Measurements from ENCODE around the gene BTBD6.
A peak's percentile ranks its signal among the peaks of the same experiment; 100 is the strongest.

Gene BTBD6

DNA sequence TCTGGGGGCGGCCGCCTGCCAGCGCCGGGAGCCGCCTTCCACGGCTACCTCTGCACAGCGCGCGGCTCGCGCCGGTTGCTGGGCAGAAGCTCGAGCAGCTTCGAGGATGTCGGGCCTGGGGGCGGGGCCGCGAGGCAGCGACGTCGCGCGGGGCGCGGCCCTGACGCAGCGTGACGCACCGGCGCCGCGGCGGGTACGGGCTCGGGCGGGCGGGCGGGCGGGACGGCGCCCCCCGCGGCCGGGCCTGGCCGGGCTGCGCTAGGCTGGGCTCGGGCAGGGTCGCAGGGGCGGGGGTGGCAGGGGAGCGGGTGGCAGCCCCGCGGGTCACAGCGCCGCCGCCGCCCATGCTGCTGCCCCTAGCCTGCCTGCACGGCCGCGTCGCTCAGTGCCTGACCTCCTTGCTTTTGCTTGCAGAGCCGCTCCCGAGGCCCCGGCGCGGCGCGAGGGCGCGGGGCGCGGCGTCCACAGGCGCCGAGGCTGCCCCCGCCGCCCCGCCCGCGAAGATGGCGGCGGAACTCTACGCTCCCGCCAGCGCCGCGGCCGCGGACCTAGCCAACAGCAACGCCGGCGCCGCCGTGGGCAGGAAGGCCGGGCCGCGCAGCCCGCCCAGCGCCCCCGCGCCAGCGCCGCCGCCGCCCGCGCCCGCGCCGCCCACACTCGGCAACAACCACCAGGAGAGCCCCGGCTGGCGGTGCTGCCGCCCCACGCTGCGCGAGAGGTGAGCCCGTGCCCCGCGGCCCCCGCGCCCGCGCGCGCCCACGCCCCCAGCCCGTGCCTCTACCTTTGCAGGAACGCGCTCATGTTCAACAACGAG lies at the start of gene BTBD6:
BTBD6 (plus strand) TSS at position 166 of the 814 bp plus-strand sequence; CDS start at position 345, 179 bp downstream.
- peak; percentile 43 to 90 for DNase-seq

DNA sequence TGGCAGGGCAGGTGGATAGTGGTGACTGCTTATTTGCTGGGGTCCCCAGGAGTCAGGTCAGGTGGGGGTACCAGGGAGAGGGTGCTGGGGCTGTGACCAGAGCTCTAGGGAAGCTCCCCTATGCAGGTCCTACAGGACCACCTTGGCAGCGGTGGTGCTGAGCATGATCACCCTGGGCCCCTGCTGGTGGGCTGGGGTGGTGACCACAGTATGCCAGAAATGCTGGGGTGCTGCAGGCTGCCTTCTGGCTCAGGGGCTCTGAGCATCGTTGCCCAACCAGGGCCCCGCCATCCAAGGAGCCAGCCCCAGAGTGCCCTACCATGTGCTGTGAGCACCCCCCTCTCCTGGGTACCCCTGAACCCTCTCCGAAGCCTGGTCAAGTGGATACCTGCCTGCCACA lies 49.7 kb upstream of the BTBD6 start:
- DNase-seq, result no peak

- DNase-seq, result no peak
These were observed 49.2 kb upstream of the BTBD6 start for GRCh38 chr14:105199093-105199492.

GRCh38 chr14:105200074-105200473 lies 48.3 kb upstream of the BTBD6 start:
- no peak for DNase-seq

GRCh38 chr14:105200641-105201040 lies 47.7 kb upstream of the BTBD6 start:
- no peak for DNase-seq

DNA sequence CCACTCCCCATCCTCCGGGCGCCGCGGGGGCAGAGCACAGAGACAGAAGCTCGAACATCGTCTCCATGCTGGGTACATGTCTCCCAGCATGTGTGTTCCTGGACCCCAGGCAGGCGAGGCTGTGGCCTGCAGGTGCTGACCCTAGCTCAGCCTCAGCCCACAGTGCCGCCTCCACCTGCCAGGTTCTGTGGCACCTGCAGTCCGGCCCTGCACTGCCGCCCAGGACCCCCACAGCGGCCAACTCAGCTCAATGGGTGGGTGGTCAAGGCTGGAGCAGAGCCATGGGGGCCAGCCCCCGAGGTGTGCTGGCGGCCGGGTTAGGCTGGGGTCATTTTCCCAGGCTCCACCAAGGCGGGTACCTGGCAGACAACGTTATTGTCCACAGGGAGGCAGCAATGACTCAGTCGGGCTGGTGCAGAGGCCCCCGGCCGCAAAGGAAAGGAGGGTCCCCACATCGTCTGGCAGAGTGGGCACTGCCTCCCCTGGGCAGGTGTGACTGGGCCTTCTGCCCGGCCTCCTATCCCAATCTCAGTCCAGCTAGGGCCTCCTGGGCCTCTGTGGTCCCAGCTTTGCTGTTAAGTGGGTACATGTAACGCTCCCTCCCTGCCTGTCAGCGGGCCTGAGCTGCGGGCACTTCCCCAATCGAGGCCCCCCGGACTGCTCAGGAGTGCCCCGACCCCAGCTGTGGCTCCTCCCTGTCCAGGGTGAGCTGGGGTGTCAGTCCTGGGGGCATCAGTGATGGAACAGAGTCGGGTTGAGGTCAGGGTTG lies 47.0 kb upstream of the BTBD6 start:
- no peak for DNase-seq

DNA sequence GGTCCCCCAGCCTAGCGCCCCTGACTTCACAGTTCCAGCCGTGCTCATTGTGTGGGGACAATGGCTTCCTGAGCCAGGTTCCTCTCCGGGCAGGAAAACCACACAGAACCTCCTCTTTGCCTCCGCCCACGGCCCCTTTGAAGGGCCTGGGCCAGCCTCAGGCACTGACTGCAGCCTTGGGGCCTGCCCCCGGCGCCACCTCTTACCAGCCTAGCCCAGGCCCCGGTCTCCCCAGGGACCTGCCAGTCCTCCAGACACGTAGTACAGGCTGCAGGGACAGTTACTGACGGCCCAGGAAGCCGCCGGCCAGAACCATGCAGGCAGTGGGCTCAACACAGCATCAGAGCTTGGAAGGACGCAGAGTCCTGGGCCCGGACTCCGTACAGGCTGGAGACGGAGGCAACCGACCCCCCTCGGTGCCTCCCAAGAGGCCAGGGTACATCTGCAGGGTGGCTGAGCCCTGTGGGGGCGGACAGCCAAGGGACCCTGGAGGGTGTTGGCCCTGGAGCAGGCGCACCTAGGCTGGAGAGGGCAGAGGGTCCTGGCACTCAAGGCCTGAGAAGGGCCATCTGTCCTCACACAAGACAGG lies 46.3 kb upstream of the BTBD6 start:
- no peak for DNase-seq

DNA sequence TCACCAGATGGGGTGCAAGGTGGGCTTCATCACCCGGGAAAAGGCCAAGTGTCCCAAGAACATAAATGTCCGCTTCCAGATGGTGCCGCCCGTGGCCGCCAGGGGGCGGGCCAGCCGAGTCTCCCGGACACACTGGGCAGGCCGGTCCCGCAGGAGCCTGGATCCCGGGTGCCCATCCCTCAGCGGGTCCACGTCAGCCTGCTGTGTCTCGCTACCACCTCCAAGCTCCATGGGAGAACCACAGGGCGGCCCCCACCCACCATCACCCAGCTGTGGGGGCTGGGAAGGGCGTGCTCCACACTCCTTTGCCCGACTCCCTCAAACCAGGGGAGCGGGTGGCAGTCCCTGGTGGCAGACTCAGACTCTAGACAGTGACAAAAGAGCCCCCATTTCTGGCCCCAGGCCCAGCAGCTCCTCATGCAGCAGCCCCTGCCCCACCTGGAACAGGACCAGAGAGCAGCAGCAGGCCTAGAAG lies 45.2 kb upstream of the BTBD6 start:
- DNase-seq, result peak in 1 of 2 experiments; percentile 79

DNA sequence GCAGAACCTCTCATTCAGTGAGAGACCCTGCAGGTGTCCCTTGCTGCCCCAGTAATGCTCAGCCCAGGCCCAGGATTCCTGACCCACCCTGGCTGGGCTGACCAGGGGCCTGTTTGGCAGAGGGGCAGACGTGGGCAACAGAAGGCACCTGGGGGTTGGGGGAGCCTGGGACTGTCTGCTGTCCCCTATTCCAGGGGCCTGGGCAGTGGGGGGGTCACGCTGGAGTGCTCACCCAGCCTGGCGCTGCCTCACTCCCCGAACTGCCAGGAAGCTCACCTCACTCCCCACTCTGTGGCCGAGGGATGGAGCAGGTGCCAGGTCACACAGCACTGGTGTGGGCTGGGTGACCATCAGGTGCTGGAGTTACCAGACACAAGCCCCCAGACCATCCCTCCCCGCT lies 44.6 kb upstream of the BTBD6 start:
- no peak for DNase-seq

DNA sequence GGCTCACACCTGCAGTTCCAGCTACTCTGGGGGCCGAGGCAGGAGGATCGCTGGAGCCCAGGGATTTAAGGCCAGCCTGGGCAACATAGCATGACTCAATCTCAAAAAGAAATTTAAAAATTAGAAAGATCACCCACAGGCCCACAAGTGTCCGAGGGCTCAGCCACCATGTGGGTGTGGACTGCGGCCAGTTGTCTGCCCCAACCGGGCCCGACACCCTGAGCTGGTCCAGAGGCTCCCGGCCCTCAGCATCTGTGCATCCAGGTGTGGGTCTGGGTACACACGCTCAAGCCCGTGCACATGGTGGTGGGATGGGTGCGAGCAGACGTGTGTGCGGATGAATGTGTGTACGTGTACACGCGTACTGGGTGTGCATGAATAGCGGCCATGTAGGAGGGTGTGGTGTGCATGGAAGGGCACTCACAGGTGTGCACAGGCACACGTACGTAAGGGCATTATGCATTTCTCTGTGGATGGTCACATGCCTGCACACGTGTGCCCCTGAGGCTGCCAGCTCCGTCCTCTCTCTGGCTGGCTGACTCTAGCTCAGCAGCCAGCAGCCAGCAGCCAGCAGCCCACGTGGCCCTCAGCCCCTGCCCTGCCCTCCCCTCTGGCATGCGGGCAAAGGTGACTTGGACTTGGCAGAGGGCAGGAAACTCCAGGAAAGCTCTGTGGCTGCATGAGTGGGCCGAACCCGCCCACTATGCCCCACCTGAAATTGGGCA lies 44.0 kb upstream of the BTBD6 start:
- no peak for DNase-seq

DNA sequence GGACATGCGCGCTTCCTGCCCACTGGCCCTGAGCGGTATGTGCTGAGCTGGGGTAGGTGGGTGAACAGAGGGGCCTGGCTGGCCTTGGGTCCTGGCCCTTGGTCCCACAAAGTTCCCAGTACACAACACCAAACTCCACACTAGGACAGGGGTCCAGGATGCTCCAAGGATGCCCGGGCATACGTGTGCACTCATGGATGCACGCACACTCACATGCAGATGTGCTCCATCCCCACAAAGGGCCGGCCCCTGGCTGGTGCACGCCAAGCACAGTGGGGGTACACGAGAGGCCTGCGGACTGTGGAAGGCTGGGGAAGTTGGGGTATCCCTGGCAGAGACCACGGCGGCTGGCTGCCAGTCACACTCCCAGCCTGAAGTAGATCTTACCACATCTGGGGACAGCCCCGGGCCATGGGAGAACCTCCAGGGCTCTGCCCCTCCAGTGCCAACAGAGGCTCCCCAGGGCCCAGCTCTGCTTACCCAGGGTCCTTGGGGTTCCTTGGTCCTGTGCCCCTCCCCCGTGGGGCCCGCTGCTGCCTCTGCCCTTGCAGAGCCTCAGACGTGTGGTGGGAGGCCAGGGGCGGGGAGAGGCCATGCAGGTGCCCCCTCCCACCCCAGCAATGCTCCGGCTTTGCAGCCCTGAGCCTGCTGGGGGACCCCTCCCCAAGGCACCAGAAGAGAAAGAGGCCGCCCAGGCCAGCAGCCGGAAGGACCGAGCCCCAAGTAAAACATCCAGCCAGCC lies 43.2 kb upstream of the BTBD6 start:
- DNase-seq, result no peak

DNA sequence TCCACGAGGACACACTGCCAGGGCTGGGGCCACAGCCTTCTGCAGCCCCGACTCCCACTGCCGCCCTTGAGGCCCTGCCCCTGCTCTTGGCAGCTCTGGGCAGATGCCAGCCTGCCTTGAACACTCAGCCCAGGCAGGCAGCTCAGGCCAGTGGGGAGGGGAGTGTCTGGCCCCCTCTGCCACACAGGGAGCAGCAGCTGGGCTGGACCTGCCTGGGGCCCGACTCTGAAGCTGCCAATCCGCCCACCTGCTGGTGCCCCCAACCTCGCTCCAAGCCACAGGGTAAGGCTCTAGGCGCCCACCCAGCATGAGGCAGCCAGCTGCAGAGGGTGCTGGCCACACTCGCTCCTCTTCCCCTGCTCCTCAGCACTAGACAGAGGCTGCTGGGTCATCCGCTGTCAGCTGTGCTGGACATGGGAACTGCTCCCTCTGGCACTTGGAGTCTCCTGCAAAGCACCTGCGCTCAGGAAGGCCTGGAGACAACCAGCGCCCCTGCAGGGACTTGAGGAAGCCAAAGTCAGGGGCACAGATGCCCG lies 42.6 kb upstream of the BTBD6 start:
- DNase-seq, result peak in 1 of 2 experiments; percentile 68

- DNase-seq, result no peak
These were observed 41.5 kb upstream of the BTBD6 start for GRCh38 chr14:105206873-105207272.

DNA sequence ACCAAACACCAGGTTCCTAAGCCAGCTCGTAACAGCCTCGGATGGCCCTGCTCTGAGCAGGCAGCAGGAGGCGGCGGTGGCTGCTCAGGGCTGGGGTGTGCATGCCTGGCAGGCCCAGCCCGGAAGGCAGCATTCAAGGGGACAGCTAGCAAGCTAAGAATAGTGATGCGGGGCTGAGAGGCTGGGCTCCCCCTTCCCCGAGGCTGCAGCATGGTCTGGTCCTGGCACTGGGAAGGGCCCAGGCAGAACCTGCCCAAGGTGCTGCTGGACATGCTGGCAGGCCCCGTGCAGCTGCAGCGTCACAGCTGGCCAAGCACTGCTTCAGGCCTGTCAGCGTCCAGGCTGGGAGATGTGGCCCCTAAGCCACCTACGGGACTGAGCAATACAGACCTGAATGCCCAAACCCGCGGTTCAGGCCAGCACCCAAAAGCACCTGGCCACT lies 40.9 kb upstream of the BTBD6 start:
- DNase-seq, result no peak

GRCh38 chr14:105207996-105208737 lies 40.2 kb upstream of the BTBD6 start:
- no peak for DNase-seq

GRCh38 chr14:105208738-105209075 lies 39.6 kb upstream of the BTBD6 start:
- DNase-seq, result no peak

DNA sequence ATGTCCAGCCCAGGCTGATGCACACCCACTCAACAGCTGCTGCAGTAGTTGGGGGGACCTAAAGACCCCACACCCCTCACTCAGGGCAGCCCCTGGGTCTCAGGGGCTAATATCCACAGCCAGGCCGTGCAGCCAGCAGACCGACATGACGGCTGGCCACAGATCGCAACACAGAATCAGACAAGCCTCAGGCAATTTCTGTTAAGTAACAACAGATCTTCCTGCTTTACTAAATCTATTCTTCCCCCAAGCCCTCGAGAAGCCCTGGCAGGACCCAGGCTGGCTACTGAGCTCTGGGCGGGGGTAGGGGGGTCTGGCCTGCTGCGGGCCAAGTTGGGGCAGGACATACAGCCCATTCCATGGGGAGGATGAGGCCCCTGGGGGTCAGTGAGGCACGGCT lies 39.2 kb upstream of the BTBD6 start:
- DNase-seq, result no peak

- no peak for DNase-seq
These were observed 38.7 kb upstream of the BTBD6 start for GRCh38 chr14:105209646-105210045.

- no peak for DNase-seq
These were observed 37.9 kb upstream of the BTBD6 start for GRCh38 chr14:105210266-105211025.

DNA sequence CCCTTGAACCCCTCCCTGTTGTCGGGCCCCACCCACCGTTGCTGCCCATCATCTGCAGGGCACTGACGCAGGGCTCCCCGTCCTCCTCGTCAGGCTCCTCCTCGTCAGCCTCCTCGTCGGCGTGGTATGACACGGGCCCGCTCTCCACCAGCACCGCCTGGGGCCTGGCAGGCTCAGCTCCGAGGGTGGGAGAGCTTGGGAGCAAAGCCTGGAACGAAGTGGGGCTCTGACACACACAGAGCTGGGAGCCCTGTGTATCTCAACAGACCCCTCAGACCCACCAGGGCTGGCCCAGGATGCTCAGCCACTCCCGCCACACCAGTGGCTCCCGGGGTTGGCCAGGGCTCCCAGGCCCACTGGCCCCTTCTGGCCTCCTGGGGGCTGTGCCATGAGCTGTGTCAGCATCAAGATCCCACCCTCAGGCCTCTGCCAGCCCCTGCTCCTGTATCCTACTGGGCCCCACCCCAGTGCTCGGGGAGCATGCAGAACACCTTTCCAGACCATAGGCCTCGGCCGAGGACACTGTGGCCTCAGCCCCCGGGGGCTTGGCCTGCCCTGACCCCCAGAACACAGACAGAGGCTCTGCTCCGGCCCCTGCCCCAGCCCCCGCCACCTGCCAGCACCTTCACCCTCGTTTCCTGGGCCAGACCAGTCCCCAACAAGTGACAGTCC lies 37.1 kb upstream of the BTBD6 start:
- no peak for DNase-seq

Data from NCI-H446 (cell line).